HG03571 (cell line): Measurements from ENCODE around the gene ACTL6B.
A peak's percentile ranks its signal among the peaks of the same experiment; 100 is the strongest.
"Not testable (repeated sequence)": the region's sequence is repeated elsewhere in the genome, so short reads cannot be mapped to it uniquely, and the experiment has no call there.

Experiments used
- ATAC-seq: cut with Tn5 transposase; IDR thresholded peaks from one replicate; pipeline ENCODE4 v1.9.1; 2021; ENCODE audit not compliant: unreplicated experiment

The ACTL6B gene

GRCh38 chr7:100655908-100656674 is at the start of gene ACTL6B:
Gene ACTL6B (minus strand): TSS chr7:100656448. CDS start chr7:100656354, 94 bp downstream.
- ATAC-seq: no peak

GRCh38 chr7:100705320-100705752 is 49.1 kb upstream of the ACTL6B start:
- peak; percentile 63 for ATAC-seq

- ATAC-seq: not testable (repeated sequence)
Observed at GRCh38 chr7:100701089-100701488, 44.8 kb upstream of the ACTL6B start.

- ATAC-seq: no peak
Observed at GRCh38 chr7:100699018-100699417, 42.8 kb upstream of the ACTL6B start.

GRCh38 chr7:100696123-100696521 is 39.9 kb upstream of the ACTL6B start:
- no peak for ATAC-seq

- peak; percentile 36 for ATAC-seq
Observed at GRCh38 chr7:100694098-100694745, 38.0 kb upstream of the ACTL6B start, which contains the start of gene GIGYF1. Gene GIGYF1 (minus strand): TSS chr7:100694250. CDS start chr7:100688238, 6,012 bp downstream.

GRCh38 chr7:100693312-100694097 is 37.3 kb upstream of the ACTL6B start:
- peak; percentile 16 for ATAC-seq

- no peak for ATAC-seq
Observed at GRCh38 chr7:100692578-100692961, 36.3 kb upstream of the ACTL6B start.

- ATAC-seq: no peak
Observed at GRCh38 chr7:100691676-100692577, 35.7 kb upstream of the ACTL6B start.

GRCh38 chr7:100689230-100690135 is 33.2 kb upstream of the ACTL6B start:
- ATAC-seq: no peak

GRCh38 chr7:100688326-100688860 is 32.1 kb upstream of the ACTL6B start:
- ATAC-seq: no peak

GRCh38 chr7:100687751-100688300 is 31.6 kb upstream of the ACTL6B start:
- ATAC-seq: no peak

- no peak for ATAC-seq
Observed at GRCh38 chr7:100687261-100687660, 31.0 kb upstream of the ACTL6B start.

GRCh38 chr7:100686822-100687211 is 30.6 kb upstream of the ACTL6B start:
- no peak for ATAC-seq

GRCh38 chr7:100686201-100686821 is 30.1 kb upstream of the ACTL6B start:
- ATAC-seq: no peak

GRCh38 chr7:100685631-100686145 is 29.4 kb upstream of the ACTL6B start:
- ATAC-seq: no peak

GRCh38 chr7:100685049-100685605 is 28.9 kb upstream of the ACTL6B start:
- ATAC-seq: no peak

- ATAC-seq: no peak
Observed at GRCh38 chr7:100684534-100685042, 28.3 kb upstream of the ACTL6B start.
